Stromal cell of bone marrow (primary cell): Measurements from ENCODE around the gene LUC7L3.

Source experiments
- DNase-seq: peaks from one replicate; pipeline ENCODE4 v3.0.0-alpha.2; 2012; ENCODE audit warnings: low read depth

LUC7L3 gene

GRCh38 chr17:50685691-50686493 lies 33.5 kb upstream of the LUC7L3 start:
- DNase-seq, result no peak

- DNase-seq, result peak; percentile 78
Observed at GRCh38 chr17:50686494-50687199, 32.8 kb upstream of the LUC7L3 start.

DNA sequence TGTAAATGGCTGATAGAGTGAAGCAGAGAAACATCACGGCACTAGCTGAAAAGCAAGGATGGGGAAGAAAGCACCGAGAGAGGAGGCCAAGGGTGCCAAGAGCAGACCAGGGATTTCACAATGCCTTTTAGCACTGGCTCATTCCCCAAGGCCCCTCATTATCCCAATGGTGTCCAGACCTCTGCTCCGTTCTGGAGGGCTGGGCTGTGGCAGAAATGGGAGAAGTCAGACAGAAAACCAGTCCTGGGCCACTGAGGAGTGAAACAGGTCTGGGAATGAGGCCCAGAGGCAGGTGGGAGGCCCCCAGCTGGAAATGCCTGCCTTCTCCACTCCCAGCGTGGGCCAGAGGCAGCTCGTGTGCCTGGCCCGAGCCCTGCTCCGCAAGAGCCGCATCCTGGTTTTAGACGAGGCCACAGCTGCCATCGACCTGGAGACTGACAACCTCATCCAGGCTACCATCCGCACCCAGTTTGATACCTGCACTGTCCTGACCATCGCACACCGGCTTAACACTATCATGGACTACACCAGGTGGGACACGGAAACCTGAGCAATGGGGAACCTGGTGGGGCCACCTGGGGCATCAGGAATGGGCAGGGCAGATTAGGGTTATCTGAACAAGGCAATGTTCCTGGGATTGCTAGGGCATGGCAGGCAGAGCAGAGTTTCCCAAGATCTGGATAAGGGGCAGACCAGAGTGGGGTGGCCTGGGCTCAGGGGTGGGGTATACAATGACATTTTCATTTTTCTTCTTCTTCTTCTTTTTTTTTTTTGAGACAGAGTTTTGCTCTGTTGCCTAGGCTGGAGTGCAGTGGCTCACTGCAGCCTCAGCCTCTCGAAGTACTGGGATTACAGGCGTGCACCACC lies 32.0 kb upstream of the LUC7L3 start:
- no peak for DNase-seq

GRCh38 chr17:50688245-50688644 lies 31.2 kb upstream of the LUC7L3 start:
- DNase-seq, result no peak

GRCh38 chr17:50689251-50689650 lies 30.2 kb upstream of the LUC7L3 start:
- peak; percentile 36 for DNase-seq

- no peak for DNase-seq
Observed at GRCh38 chr17:50689956-50690886, 29.2 kb upstream of the LUC7L3 start.

- no peak for DNase-seq
Observed at GRCh38 chr17:50690887-50691549, 28.4 kb upstream of the LUC7L3 start.

GRCh38 chr17:50691550-50692447 lies 27.6 kb upstream of the LUC7L3 start:
- DNase-seq, result no peak

- no peak for DNase-seq
Observed at GRCh38 chr17:50692448-50693035, 26.9 kb upstream of the LUC7L3 start.

- DNase-seq, result no peak
Observed at GRCh38 chr17:50693036-50693682, 26.2 kb upstream of the LUC7L3 start.

- DNase-seq, result no peak
Observed at GRCh38 chr17:50696365-50696879, 23.0 kb upstream of the LUC7L3 start.

DNA sequence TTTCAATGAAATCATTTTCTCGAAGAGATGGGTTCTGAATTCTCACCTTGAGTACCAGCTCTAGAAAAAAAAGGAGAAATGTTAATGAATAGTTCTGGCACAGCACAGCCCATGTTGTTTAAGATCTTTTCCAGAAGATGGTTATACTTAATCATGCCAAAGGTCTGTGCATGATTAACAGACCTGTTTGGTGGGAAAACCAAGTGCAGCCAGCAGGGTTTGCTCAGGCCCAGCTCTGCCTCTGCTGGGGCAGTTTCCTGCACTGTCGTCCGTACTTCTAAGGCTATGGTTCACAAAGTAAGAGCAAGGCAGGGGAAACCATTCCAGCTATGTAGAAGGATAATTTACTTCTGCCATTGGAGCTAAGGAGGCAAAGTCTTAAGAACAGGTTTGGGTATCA lies 22.3 kb upstream of the LUC7L3 start:
- DNase-seq, result no peak

DNA sequence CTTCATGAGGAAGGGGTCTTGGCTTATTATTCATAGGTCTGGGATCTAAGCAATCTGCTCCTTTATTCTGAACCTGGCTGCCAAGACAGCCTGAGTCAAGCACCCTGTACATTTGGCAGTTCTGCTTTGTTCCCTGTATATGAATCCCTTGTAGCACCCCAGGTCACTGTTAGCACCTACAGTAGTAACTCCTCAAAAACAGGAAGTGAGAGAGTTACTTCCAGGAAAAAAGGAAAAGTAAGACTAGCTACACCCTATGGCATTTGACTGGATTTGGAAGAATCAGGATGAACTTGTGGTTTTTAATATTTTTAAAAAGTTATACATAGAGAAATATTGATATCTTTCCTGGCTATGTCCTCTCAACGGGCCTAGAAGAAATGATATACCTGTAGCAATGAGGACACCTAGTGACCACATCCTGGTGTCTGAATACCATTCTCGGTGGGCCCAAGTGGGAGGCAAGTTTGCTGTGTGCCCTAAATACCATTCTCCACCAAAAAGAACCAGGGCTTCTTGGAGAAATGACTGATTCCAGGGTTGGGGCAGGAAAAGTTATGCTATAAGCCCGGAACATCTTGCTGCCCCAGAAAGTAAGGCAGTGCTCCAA lies 21.6 kb upstream of the LUC7L3 start:
- DNase-seq, result no peak

DNA sequence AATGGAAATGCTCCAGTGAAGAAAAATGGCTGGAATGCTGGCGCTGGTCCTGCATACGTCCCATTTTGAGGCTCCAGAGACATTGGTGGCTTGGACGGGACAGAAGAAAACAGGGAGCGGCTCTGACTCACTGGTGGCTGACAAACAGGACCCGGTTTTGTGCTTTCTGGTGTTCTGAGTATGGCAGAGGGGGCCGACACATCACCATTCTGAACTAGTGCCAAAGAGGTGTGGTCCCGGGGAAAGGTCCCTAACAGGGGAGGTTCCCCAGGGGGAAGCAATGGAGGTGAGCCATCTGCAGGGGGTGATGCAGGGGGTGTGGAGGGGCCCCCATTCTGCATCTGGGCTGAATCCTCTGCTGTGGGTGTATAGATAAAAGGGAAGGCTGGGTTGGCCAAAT lies 20.0 kb upstream of the LUC7L3 start:
- DNase-seq, result no peak

DNA sequence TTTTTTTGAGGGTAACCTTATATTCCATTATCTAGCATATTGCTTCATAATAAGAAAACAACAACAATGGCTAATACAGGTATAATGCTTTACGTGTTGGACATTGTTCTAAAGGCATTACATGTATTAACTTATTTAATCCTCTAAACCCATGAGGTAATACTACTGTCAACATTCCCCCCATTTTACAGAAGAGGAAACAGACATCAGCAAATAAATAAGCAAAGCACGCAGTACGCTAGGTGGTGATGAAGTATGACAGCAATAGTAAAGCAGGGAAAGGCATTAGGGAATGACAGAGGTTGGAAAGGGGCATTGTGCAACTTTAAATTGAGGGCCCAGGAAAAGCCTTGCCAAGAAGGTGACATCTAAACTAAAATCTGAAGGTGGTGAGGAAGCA lies 16.2 kb upstream of the LUC7L3 start:
- no peak for DNase-seq

GRCh38 chr17:50707289-50708049 lies 11.9 kb upstream of the LUC7L3 start, which contains the start of gene ANKRD40:
ANKRD40 (minus strand) TSS chr17:50707914; CDS start chr17:50707654, 260 bp downstream.
- peak; percentile 90 for DNase-seq
